ENCODE data around the gene DPEP1. TPM values are rescaled to one million over a fixed set of nuclear protein-coding genes. Genes with fewer than 3 reads are reported as not detected.

The DPEP1 gene
- total RNA-seq, 1 donor from 2014 or later: not detected

DNA sequence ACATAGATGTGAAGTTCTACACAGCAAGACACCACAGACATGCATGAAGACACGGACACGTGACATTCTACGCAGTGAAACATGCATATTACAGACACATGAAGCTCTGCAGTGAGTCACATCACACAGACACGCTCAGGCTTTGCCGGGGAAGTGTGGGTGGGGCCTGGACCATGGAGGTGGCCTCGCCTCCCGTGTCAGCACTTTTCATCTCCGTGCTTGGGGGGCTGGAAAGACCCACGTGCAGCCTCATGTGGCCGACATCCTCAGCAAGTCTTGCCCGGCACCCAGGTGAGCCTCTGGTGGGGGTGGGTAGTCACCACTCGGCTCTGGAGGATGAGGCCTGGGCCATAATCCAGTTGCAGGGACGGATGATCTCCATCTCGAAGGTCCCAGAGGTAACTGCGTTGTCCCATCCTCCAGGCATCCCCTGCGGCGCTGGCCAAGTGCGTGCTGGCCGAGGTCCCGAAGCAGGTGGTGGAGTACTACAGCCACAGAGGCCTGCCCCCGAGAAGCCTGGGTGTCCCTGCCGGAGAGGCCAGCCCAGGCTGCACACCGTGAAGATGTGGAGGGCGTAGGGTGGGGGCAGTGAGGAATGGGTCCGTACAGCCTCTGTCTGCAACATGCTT, 17.3 kb upstream of the DPEP1 start:
- Histone ChIP-seq H3K36me3 (no peaks in the 10 kb centered on the region), H3K9me3 (no peaks in the 10 kb centered on the region), H3K27me3 (no peaks in the 10 kb centered on the region), H3K27ac (no peak overlapping the region), H3K4me3 (no peak overlapping the region), H3K4me1 (no peaks in the 10 kb centered on the region)
- no peak for TF ChIP-seq CTCF (IDR thresholded peaks at IDR 0.05)
- DNase-seq (ENCODE audit: low spot score in 2 of 2): no peak
- intact Hi-C loops (cut with DNase I): no loop called here

- Histone ChIP-seq H3K4me1 (no peaks in the 10 kb centered on the region), H3K9me3 (no peaks in the 10 kb centered on the region), H3K36me3 (no peaks in the 10 kb centered on the region), H3K4me3 (no peak overlapping the region), H3K27me3 (no peaks in the 10 kb centered on the region), H3K27ac (no peak overlapping the region)
- intact Hi-C loops (cut with DNase I): no loop called here
- DNase-seq (ENCODE audit: low spot score in 2 of 2): no peak
- no peak for TF ChIP-seq CTCF (IDR thresholded peaks at IDR 0.05)
Measured at GRCh38 chr16:89596957-89597649, 16.3 kb upstream of the DPEP1 start.

DNA sequence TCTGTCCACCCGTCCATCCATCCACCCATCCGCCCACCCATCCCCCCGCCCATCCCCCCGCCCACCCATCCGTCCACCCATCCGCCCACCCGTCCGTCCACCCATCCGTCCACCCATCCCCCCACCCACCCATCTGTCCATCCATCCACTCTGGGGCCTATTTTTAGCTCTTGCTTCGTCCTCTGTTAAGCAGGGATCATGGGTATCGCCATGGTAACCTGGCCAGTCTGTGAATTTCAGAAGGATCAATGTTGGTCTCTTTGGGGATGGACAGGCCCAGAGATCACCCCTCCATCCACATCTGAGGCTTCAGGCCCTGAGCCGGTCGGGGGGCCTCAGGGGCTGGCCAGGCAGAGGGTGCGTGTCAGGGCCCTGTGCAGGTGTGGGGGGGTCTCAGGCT, 15.2 kb upstream of the DPEP1 start:
- Histone ChIP-seq H3K27me3 (no peaks in the 10 kb centered on the region), H3K27ac (no peak overlapping the region), H3K4me3 (no peak overlapping the region), H3K4me1 (no peaks in the 10 kb centered on the region), H3K9me3 (no peaks in the 10 kb centered on the region), H3K36me3 (no peaks in the 10 kb centered on the region)
- intact Hi-C loops (cut with DNase I): no loop called here
- DNase-seq (ENCODE audit: low spot score in 2 of 2): no peak
- TF ChIP-seq CTCF (IDR thresholded peaks at IDR 0.05): no peak

DNA sequence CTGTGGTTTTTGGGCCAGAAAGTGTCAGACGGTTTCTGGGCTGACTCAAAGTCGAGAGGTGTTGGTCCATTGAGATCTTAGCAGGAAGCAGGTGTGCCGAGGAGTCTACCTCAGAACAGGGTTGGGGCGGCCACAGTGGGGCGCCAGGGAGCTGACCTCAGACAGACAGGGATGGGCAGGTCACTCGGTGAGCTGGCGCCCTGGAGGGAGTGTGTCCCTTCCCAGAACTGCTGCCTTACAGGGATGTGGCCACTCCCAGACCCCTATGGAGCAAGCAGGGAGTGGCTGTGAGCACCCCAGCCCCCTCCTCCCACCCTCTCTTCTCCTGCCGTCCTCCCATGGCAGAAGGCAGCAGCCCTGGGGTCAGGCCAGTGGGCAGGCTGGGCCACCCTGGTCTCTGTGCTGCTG, 14.0 kb upstream of the DPEP1 start:
- Histone ChIP-seq H3K9me3 (no peaks in the 10 kb centered on the region), H3K36me3 (no peaks in the 10 kb centered on the region), H3K4me3 (no peak overlapping the region), H3K4me1 (no peaks in the 10 kb centered on the region), H3K27ac (no peak overlapping the region), H3K27me3 (no peaks in the 10 kb centered on the region)
- intact Hi-C loops (cut with DNase I): no loop called here
- no peak for DNase-seq (ENCODE audit: low spot score in 2 of 2)
- no peak for TF ChIP-seq CTCF (IDR thresholded peaks at IDR 0.05)

DNA sequence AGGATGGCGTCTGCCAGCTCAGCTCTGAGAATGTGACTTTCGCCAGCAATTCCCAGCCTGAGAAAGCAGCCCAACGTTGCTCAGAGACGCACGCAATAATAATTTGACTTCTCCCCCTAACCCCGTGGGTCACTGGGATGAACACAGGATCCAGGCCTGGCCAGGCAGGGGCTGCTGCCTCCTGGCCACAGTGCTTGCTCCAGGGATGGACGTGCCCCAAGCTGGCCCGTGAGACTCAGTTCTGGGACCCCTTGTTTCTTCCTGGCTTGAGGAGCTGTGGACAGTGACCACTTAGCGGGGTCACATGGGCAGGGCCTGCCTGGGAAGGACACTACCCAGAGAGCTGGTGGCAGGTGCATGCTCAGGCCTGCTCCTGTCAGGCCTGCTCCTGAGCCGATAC, 13.5 kb upstream of the DPEP1 start:
- intact Hi-C loops (cut with DNase I): no loop called here
- Histone ChIP-seq H3K27me3 (no peaks in the 10 kb centered on the region), H3K36me3 (no peaks in the 10 kb centered on the region), H3K4me1 (no peaks in the 10 kb centered on the region), H3K9me3 (no peaks in the 10 kb centered on the region), H3K4me3 (no peak overlapping the region), H3K27ac (no peak overlapping the region)
- DNase-seq (ENCODE audit: low spot score in 2 of 2): no peak
- no peak for TF ChIP-seq CTCF (IDR thresholded peaks at IDR 0.05)
